GM10847 (cell line): ENCODE data around the gene TTBK2.

ENCODE experiments used
- POLR2A ChIP-seq: IDR thresholded peaks from 2 replicates; pipeline ENCODE4 v1.6.1; 2011; ENCODE audit not compliant: insufficient read length; ENCODE audit errors: extremely low read depth

TTBK2 gene

GRCh38 chr15:42849836-42850235 lies 70.7 kb downstream of the TTBK2 start:
- TF ChIP-seq POLR2A = no peak

GRCh38 chr15:42848846-42849245 lies 71.7 kb downstream of the TTBK2 start:
- no peak for TF ChIP-seq POLR2A

GRCh38 chr15:42846647-42847046 lies 73.9 kb downstream of the TTBK2 start:
- TF ChIP-seq POLR2A = no peak

- TF ChIP-seq POLR2A = no peak
These were observed 75.0 kb downstream of the TTBK2 start for GRCh38 chr15:42845581-42845980.

- TF ChIP-seq POLR2A = no peak
These were observed 76.9 kb downstream of the TTBK2 start for GRCh38 chr15:42843699-42844098.

GRCh38 chr15:42836251-42836650 lies 84.3 kb downstream of the TTBK2 start:
- TF ChIP-seq POLR2A = no peak

GRCh38 chr15:42832576-42832975 lies 88.0 kb downstream of the TTBK2 start:
- no peak for TF ChIP-seq POLR2A

- TF ChIP-seq POLR2A = no peak
These were observed 94.2 kb downstream of the TTBK2 start for GRCh38 chr15:42826251-42826890.

GRCh38 chr15:42825599-42825998 lies 95.0 kb downstream of the TTBK2 start:
- TF ChIP-seq POLR2A = no peak

- TF ChIP-seq POLR2A = no peak
These were observed 99.8 kb downstream of the TTBK2 start for GRCh38 chr15:42820811-42821210.

- no peak for TF ChIP-seq POLR2A
These were observed 100.8 kb downstream of the TTBK2 start for GRCh38 chr15:42819786-42820185.

- TF ChIP-seq POLR2A = no peak
These were observed 109.1 kb downstream of the TTBK2 start for GRCh38 chr15:42811433-42811832.

- TF ChIP-seq POLR2A = no peak
These were observed 111.7 kb downstream of the TTBK2 start for GRCh38 chr15:42808913-42809312.

GRCh38 chr15:42805266-42805665 lies 115.3 kb downstream of the TTBK2 start:
- no peak for TF ChIP-seq POLR2A

- TF ChIP-seq POLR2A = no peak
These were observed 115.8 kb downstream of the TTBK2 start for GRCh38 chr15:42804739-42805138.

GRCh38 chr15:42803436-42803835 lies 117.1 kb downstream of the TTBK2 start:
- no peak for TF ChIP-seq POLR2A

GRCh38 chr15:42802168-42802567 lies 118.4 kb downstream of the TTBK2 start:
- no peak for TF ChIP-seq POLR2A
